NCI-H2029 (cell line): ENCODE results near the gene STIM2.
"Not testable (repeated sequence)": the region's sequence is repeated elsewhere in the genome, so short reads cannot be mapped to it uniquely, and the experiment has no call there.

Source experiments
- DNase-seq: peaks from one replicate; lab custom pipeline; 2025; lab: John Stamatoyannopoulos, UW

STIM2 gene

GRCh38 chr4:27001398-27002164 lies 140.9 kb downstream of the STIM2 start:
- no peak for DNase-seq

GRCh38 chr4:27003642-27004113 lies 143.0 kb downstream of the STIM2 start:
- DNase-seq = no peak

- DNase-seq = no peak
These were observed 144.9 kb downstream of the STIM2 start for GRCh38 chr4:27005501-27005900.

GRCh38 chr4:27005905-27006590 lies 145.4 kb downstream of the STIM2 start:
- no peak for DNase-seq

GRCh38 chr4:27006646-27007045 lies 146.0 kb downstream of the STIM2 start:
- no peak for DNase-seq

- no peak for DNase-seq
These were observed 146.9 kb downstream of the STIM2 start for GRCh38 chr4:27007507-27007906.

GRCh38 chr4:27008679-27009078 lies 148.0 kb downstream of the STIM2 start:
- no peak for DNase-seq

GRCh38 chr4:27009539-27009938 lies 148.9 kb downstream of the STIM2 start:
- DNase-seq = no peak

- DNase-seq = peak; percentile 45
These were observed 149.8 kb downstream of the STIM2 start for GRCh38 chr4:27010334-27010940.

- DNase-seq = peak; percentile 25
These were observed 150.8 kb downstream of the STIM2 start for GRCh38 chr4:27011401-27011800.

- no peak for DNase-seq
These were observed 152.4 kb downstream of the STIM2 start for GRCh38 chr4:27013012-27013411.

- DNase-seq = no peak
These were observed 155.9 kb downstream of the STIM2 start for GRCh38 chr4:27016551-27016950.

- no peak for DNase-seq
These were observed 157.0 kb downstream of the STIM2 start for GRCh38 chr4:27017623-27018022.

GRCh38 chr4:27018076-27018475 lies 157.4 kb downstream of the STIM2 start:
- no peak for DNase-seq

GRCh38 chr4:27018910-27019309 lies 158.3 kb downstream of the STIM2 start:
- DNase-seq = no peak

GRCh38 chr4:27019766-27020165 lies 159.1 kb downstream of the STIM2 start:
- DNase-seq = no peak

GRCh38 chr4:27020203-27020602 lies 159.6 kb downstream of the STIM2 start:
- DNase-seq = no peak

GRCh38 chr4:27020603-27021002 lies 160.0 kb downstream of the STIM2 start:
- peak; percentile 43 for DNase-seq

- DNase-seq = no peak
These were observed 162.3 kb downstream of the STIM2 start for GRCh38 chr4:27022963-27023362.

- DNase-seq = no peak
These were observed 162.7 kb downstream of the STIM2 start for GRCh38 chr4:27023366-27023765.

GRCh38 chr4:27024805-27025204 lies 164.2 kb downstream of the STIM2 start:
- DNase-seq = no peak

- no peak for DNase-seq
These were observed 166.8 kb downstream of the STIM2 start for GRCh38 chr4:27027428-27027827.

- not testable (repeated sequence) for DNase-seq
These were observed 174.5 kb downstream of the STIM2 start for GRCh38 chr4:27035127-27035526.
